BLaER1 treated with 17β-estradiol and CSF1 and Interleukin-3, amounts not matched to agents 10 nM and 100 nM (cell line): ENCODE data around the gene JAZF1.

Experiments used
- H3K27ac ChIP-seq, 11 experiments: shearing (Covaris generic); formaldehyde crosslinking; 2 replicates each; pipeline ENCODE4 v1.8.1; 2022
- H3K27me3 ChIP-seq, 11 experiments: shearing (Covaris generic); formaldehyde crosslinking; 2 replicates each; pipeline ENCODE4 v1.8.1; 2022
- H3K36me3 ChIP-seq, 11 experiments: shearing (Covaris generic); formaldehyde crosslinking; 2 replicates each; pipeline ENCODE4 v1.8.1; 2022
- H3K4me1 ChIP-seq, 10 experiments: shearing (Covaris generic); formaldehyde crosslinking; 2 replicates each; pipeline ENCODE4 v1.8.1; 2022
- H3K4me2 ChIP-seq, 11 experiments: shearing (Covaris generic); formaldehyde crosslinking; 2 replicates each; pipeline ENCODE4 v1.8.1; 2022
- H3K4me3 ChIP-seq, 10 experiments: shearing (Covaris generic); formaldehyde crosslinking; 2 replicates each; pipeline ENCODE4 v1.8.1; 2022
- H3K9ac ChIP-seq, 11 experiments: shearing (Covaris generic); formaldehyde crosslinking; 2 replicates each; pipeline ENCODE4 v1.8.1; 2022
- H3K9me3 ChIP-seq, 11 experiments: shearing (Covaris generic); formaldehyde crosslinking; replicated peaks in 1 of 11; 2 replicates each; pipeline ENCODE4 v1.8.1; 2022
- H4K20me1 ChIP-seq, 11 experiments: shearing (Covaris generic); formaldehyde crosslinking; 2 replicates each; pipeline ENCODE4 v1.8.1; 2022
- Cebpa-rat ChIP-seq, 11 experiments: shearing (Covaris generic); IDR thresholded peaks; 2 replicates each; pipeline ENCODE4 v1.8.1; 2022

Gene JAZF1

GRCh38 chr7:27972276-27972675, 208.3 kb downstream of the JAZF1 start:
- TF ChIP-seq Cebpa-rat (IDR thresholded peaks at IDR 0.05): no peak

GRCh38 chr7:27971171-27971812, 209.3 kb downstream of the JAZF1 start:
- Histone ChIP-seq H3K4me2 (peak overlapping the region; percentile 8 to 45 (median 40); a peak in 20 of 22 replicates), H4K20me1 (peaks cover 0 to 46% (median 11%) of the 10 kb centered on the region in 11 experiments; a peak in 15 of 22 replicates), H3K27ac (no peak overlapping the region), H3K4me3 (no peak overlapping the region), H3K9me3 (peaks cover 0 to 14% (median 5%) of the 10 kb centered on the region in 11 experiments; a peak in 10 of 22 replicates), H3K4me1 (peaks cover 14 to 40% (median 16%) of the 10 kb centered on the region in 10 experiments; a peak in 19 of 20 replicates), H3K36me3 (peaks cover 0 to 23% (median 0%) of the 10 kb centered on the region in 11 experiments; a peak in 4 of 22 replicates), H3K27me3 (no peaks in the 10 kb centered on the region), H3K9ac (no peak overlapping the region)
- TF ChIP-seq Cebpa-rat (IDR thresholded peaks at IDR 0.05): no peak

More at GRCh38 chr7:27972276-27972675, 208.3 kb downstream of the JAZF1 start:
- Histone ChIP-seq H3K4me2 (peak overlapping the region; percentile 8 to 45 (median 40); a peak in 17 of 22 replicates), H3K4me3 (no peak overlapping the region), H3K9ac (no peak overlapping the region), H3K4me1 (peaks cover 14 to 30% (median 15%) of the 10 kb centered on the region in 10 experiments; a peak in 19 of 20 replicates), H3K9me3 (peaks cover 2 to 24% (median 15%) of the 10 kb centered on the region in 11 experiments; a peak in 21 of 22 replicates), H4K20me1 (peaks cover 0 to 40% (median 5%) of the 10 kb centered on the region in 11 experiments; a peak in 11 of 22 replicates), H3K36me3 (peaks cover 0 to 30% (median 2%) of the 10 kb centered on the region in 11 experiments; a peak in 7 of 22 replicates), H3K27me3 (no peaks in the 10 kb centered on the region), H3K27ac (no peak overlapping the region)

GRCh38 chr7:27970350-27970749, 210.2 kb downstream of the JAZF1 start:
- no peaks in the 10 kb centered on the region for H3K27me3 ChIP-seq
- no peak overlapping the region for H3K9ac ChIP-seq

GRCh38 chr7:27969346-27969745, 211.2 kb downstream of the JAZF1 start:
- TF ChIP-seq Cebpa-rat (IDR thresholded peaks at IDR 0.05): no peak
- Histone ChIP-seq H4K20me1 (peaks cover 0 to 58% (median 17%) of the 10 kb centered on the region in 11 experiments; a peak in 15 of 22 replicates), H3K27ac (no peak overlapping the region), H3K4me2 (no peak overlapping the region), H3K4me1 (peaks cover 14 to 46% (median 16%) of the 10 kb centered on the region in 10 experiments; a peak in 19 of 20 replicates), H3K9me3 (no peaks in the 10 kb centered on the region), H3K9ac (no peak overlapping the region), H3K27me3 (no peaks in the 10 kb centered on the region), H3K4me3 (no peak overlapping the region), H3K36me3 (peaks cover 0 to 20% (median 0%) of the 10 kb centered on the region in 11 experiments; a peak in 2 of 22 replicates)

More at GRCh38 chr7:27970350-27970749, 210.2 kb downstream of the JAZF1 start:
- Histone ChIP-seq H3K9me3 (peaks cover 0 to 7% (median 0%) of the 10 kb centered on the region in 11 experiments; a peak in 1 of 22 replicates), H3K4me1 (peaks cover 14 to 46% (median 16%) of the 10 kb centered on the region in 10 experiments; a peak in 19 of 20 replicates), H3K4me3 (no peak overlapping the region), H3K4me2 (no peak overlapping the region), H4K20me1 (peaks cover 0 to 54% (median 17%) of the 10 kb centered on the region in 11 experiments; a peak in 15 of 22 replicates), H3K27ac (no peak overlapping the region), H3K36me3 (peaks cover 0 to 23% (median 0%) of the 10 kb centered on the region in 11 experiments; a peak in 3 of 22 replicates)
- no peak for TF ChIP-seq Cebpa-rat (IDR thresholded peaks at IDR 0.05)

GRCh38 chr7:27967639-27968038, 213.0 kb downstream of the JAZF1 start:
- no peak overlapping the region for H3K4me3 ChIP-seq
- H4K20me1 ChIP-seq: peaks cover 0 to 67% (median 16%) of the 10 kb centered on the region in 11 experiments; a peak in 15 of 22 replicates
- H3K4me1 ChIP-seq: peaks cover 14 to 46% (median 16%) of the 10 kb centered on the region in 10 experiments; a peak in 19 of 20 replicates
- H3K4me2 ChIP-seq: peak overlapping the region in 2 of 11 experiments; percentile 32 to 54; a peak in 2 of 22 replicates
- no peaks in the 10 kb centered on the region for H3K27me3 ChIP-seq
- no peaks in the 10 kb centered on the region for H3K9me3 ChIP-seq
- no peak overlapping the region for H3K27ac ChIP-seq
- peaks cover 0 to 19% (median 0%) of the 10 kb centered on the region in 11 experiments; a peak in 2 of 22 replicates for H3K36me3 ChIP-seq
- TF ChIP-seq Cebpa-rat (IDR thresholded peaks at IDR 0.05): no peak
- H3K9ac ChIP-seq: no peak overlapping the region

DNA sequence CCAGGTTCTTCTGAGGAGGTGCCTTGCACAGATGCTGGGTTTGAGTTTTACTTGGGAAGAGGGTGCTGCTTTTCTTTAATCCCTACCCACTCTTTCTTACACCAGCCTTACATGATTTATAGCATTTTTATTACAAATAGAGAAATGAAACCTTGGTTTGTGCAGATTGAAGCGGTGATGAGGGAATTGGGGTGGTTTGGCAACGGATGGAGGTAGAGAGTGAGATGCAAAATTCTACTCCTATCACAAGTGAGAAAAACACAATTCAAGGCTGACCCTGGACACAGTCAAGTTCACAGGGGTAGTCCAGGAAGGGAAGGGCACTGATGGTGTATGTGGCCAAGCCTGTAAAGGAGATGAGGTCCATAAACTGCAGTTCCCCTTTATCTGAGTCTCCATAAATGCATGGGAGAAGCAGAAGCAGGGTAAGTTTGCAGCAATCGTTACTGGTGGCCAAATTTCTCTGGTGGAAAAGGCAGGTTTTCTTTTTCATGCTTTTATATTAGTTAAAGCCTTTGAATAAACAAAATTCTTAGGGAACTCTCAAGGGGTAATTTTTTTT, 214.3 kb downstream of the JAZF1 start:
- Histone ChIP-seq H3K4me3 (no peak overlapping the region), H3K4me1 (peaks cover 3 to 39% (median 5%) of the 10 kb centered on the region in 10 experiments; a peak in 19 of 20 replicates), H3K27ac (no peak overlapping the region), H3K9me3 (no peaks in the 10 kb centered on the region), H3K27me3 (no peaks in the 10 kb centered on the region), H3K9ac (no peak overlapping the region), H4K20me1 (peaks cover 0 to 69% (median 21%) of the 10 kb centered on the region in 11 experiments; a peak in 15 of 22 replicates), H3K4me2 (peak overlapping the region in 2 of 11 experiments; percentile 7 to 34; a peak in 2 of 22 replicates), H3K36me3 (peaks cover 0 to 10% (median 0%) of the 10 kb centered on the region in 11 experiments; a peak in 2 of 22 replicates)
- no peak for TF ChIP-seq Cebpa-rat (IDR thresholded peaks at IDR 0.05)

- Histone ChIP-seq H3K9ac (no peak overlapping the region), H4K20me1 (peaks cover 0 to 69% (median 22%) of the 10 kb centered on the region in 11 experiments; a peak in 16 of 22 replicates), H3K4me1 (peaks cover 0 to 39% (median 0%) of the 10 kb centered on the region in 10 experiments; a peak in 7 of 20 replicates), H3K36me3 (peaks cover 0 to 10% (median 0%) of the 10 kb centered on the region in 11 experiments; a peak in 2 of 22 replicates), H3K4me3 (no peak overlapping the region), H3K27me3 (no peaks in the 10 kb centered on the region), H3K27ac (no peak overlapping the region), H3K4me2 (peak overlapping the region in 1 of 11 experiments; percentile 34; a peak in 1 of 22 replicates), H3K9me3 (no peaks in the 10 kb centered on the region)
- no peak for TF ChIP-seq Cebpa-rat (IDR thresholded peaks at IDR 0.05)
Observed at GRCh38 chr7:27965650-27966049, 214.9 kb downstream of the JAZF1 start.

DNA sequence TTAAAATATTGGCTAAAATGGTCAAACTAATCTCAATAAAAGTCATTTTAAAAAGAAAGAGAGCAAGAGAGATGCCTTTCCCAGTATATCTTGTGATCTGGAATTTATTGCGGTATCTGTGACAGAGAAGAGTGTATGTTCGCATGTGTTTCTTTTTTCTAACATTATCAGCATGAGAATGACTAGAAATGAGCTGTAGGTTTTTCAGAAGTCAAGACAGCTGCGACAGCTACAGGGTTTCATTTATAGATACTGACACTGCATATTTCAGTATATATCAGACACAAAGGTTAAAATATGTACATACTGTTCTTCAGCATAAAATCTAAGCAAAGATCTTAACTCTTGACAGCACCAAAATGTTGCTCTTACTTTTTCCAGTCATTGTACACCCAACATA, 215.8 kb downstream of the JAZF1 start:
- no peak for TF ChIP-seq Cebpa-rat (IDR thresholded peaks at IDR 0.05)
- Histone ChIP-seq H3K4me3 (no peak overlapping the region), H3K4me1 (peaks cover 0 to 38% (median 0%) of the 10 kb centered on the region in 10 experiments; a peak in 7 of 20 replicates), H4K20me1 (peaks cover 0 to 76% (median 24%) of the 10 kb centered on the region in 11 experiments; a peak in 15 of 22 replicates), H3K27me3 (no peaks in the 10 kb centered on the region), H3K4me2 (no peak overlapping the region), H3K9me3 (no peaks in the 10 kb centered on the region), H3K27ac (no peak overlapping the region), H3K36me3 (peaks cover 0 to 10% (median 0%) of the 10 kb centered on the region in 11 experiments; a peak in 2 of 22 replicates), H3K9ac (no peak overlapping the region)
